Urinary bladder (tissue), 4 donors: ENCODE measurements around the gene TRAF2. TPM values are rescaled to one million over a fixed set of nuclear protein-coding genes. Genes with fewer than 3 reads are reported as not detected.

Source experiments
- DNase-seq: peaks from one replicate; pipeline ENCODE4 v3.0.0-alpha.2; 2015; ENCODE audit errors: extremely low spot score
- H3K27ac ChIP-seq: one replicate; pipeline ENCODE4 v1.5.1; 2013; ENCODE audit warnings: low read depth, mild to moderate bottlenecking, moderate library complexity
- H3K36me3 ChIP-seq: one replicate; pipeline ENCODE4 v1.6.1; 2013; ENCODE audit warnings: mild to moderate bottlenecking, moderate library complexity; ENCODE audit not compliant: insufficient read depth
- H3K4me1 ChIP-seq: one replicate; pipeline ENCODE4 v1.6.1; 2013; ENCODE audit warnings: mild to moderate bottlenecking, moderate library complexity; ENCODE audit not compliant: insufficient read depth
- H3K4me3 ChIP-seq: one replicate; pipeline ENCODE4 v1.5.1; 2013; ENCODE audit warnings: low read depth, low read length
- WGBS: extraction: QIAGEN DNeasy Blood & Tissue Kit; methylation state at CpG from one replicate; pipeline ENCODE4 v1.1.7; 2013; 5-methylcytosine and 5-hydroxymethylcytosine counted together
- polyA plus RNA-seq: library from polyadenylated mRNA; stranded (reverse); fragments of 200-250 nt; gene quantifications from one replicate; pipeline ENCODE4 v1.2.3, GENCODE V29; 2013
- total RNA-seq: library from RNA; depleted of rRNA; stranded (reverse); fragments of >200 nt; gene quantifications from one replicate; pipeline ENCODE4 v1.2.3, GENCODE V29; 2014
- donor health status: healthy with polysubstance abuse.
- donor health status: healthy.

TRAF2 gene
- total and polyA plus RNA-seq, 2 donors, result 7.9 to 13.1 TPM

GRCh38 chr9:136898483-136899100 lies 12.3 kb downstream of the TRAF2 start:
- no peak overlapping the region for H3K27ac ChIP-seq
- H3K4me1 ChIP-seq, result no peaks in the 10 kb centered on the region
- WGBS, result 95% methylated on average over 21 of the region's 21 CpGs
- H3K4me3 ChIP-seq, result no peak overlapping the region
- H3K36me3 ChIP-seq, result no peaks in the 10 kb centered on the region
- DNase-seq, result no peak

DNA sequence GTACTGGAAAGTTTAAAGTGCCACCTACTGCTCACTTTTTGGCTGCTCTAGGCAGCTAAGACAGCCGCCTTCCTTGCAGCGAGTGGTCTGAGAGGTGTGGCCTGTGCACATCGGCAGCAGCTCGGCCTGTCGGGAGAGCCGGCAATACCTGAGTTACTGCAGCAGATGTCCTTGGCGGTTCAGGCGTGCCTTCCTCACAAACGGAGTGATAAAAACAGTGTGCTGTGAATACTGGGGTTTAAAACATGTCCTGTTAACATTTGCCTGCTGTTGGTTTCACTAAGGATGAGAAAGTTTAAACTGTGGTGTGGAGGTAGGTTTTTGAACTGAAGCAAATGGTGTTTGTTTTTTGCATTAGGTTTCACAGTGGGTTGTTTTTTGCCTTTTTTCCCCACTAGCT lies 12.9 kb downstream of the TRAF2 start:
- Histone ChIP-seq H3K4me1 (no peaks in the 10 kb centered on the region), H3K4me3 (no peak overlapping the region), H3K36me3 (no peaks in the 10 kb centered on the region), H3K27ac (no peak overlapping the region)
- WGBS, result 67% methylated on average over 9 of the region's 9 CpGs
- DNase-seq, result no peak

DNA sequence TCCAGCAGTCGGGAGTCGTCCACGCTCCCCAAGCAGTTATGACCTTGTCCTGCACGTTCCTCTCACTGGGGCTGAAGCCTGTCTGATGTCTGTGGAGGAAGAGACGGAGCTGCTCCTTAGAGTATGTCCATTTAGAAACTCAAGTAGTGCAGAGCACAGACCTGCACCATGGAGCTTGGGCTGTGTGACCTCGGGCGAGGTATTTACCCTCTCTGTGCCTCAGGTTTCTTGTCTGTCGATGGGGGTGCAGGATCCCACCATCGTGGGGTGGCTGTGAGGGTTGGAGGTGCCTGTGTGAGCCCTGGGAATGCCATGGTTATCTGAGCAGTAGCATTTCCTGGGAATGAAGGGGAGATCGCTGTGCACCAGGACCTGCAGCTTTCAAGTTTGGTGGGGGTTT lies 14.2 kb downstream of the TRAF2 start:
- Histone ChIP-seq H3K4me1 (no peaks in the 10 kb centered on the region), H3K27ac (no peak overlapping the region), H3K36me3 (no peaks in the 10 kb centered on the region), H3K4me3 (no peak overlapping the region)
- no peak for DNase-seq
- WGBS, result 94% methylated on average over 10 of the region's 10 CpGs

DNA sequence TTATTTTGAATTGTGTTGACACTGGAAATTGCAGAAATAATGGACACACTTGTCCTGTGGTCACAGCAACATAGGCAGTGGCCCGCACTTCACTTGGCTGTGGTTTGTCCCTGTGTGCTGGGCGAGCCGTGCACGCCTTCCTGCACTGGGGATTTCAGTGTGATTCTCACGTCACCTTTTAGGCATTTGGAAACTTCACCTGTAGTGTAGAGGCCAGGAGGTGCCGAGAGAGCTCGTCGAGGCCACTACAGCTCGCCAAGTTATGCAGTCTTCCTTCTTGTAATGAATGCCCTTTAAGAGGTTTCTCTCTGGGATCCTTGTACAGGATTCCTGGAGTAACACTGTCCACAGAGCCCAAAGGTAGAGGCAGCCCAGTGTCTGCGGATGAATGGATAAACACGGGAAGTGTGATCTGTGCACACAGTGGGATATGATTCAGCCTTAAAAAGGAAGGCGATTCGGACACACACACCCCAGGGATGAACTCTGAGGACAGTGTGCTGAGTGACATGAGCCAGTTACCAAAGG lies 14.7 kb downstream of the TRAF2 start:
- DNase-seq, result no peak
- Histone ChIP-seq H3K27ac (no peak overlapping the region), H3K4me1 (no peaks in the 10 kb centered on the region), H3K4me3 (no peak overlapping the region), H3K36me3 (no peaks in the 10 kb centered on the region)
- 84% methylated on average over 13 of the region's 13 CpGs for WGBS

DNA sequence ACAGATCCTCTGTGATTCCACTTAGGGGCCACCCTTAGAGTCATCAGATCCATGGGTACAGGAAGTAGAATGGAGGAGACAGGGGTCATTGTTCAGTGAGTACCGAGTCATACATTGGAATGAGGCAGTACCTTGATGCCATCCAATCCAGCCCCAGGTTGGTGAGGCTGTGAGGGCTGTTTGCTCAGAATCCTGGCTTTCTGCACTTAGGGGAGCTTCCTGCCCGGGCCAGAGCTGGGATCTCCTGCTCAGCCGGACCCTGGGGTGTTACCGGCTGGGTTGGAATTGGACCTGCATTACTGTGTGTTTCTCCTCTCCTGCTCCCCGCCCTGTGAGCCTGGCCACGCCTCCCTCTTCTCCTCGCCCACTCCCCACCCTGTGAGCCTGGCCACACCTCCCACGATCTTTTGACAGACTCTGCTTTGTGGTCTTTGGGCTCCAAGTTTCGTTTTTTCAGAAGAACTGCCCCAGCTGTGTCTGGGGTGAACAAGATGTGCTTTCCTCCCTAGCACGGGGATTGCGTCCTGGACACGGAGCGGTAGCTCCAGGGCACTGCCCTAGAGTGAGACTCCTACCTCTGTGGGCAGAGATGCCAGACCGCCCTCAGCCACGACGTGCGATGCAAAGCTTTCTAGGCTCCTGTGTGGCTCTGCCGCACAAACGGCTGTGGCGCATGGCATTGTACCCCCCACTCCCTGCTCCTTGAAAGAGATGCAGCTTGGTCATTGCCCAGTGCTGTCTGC lies 15.4 kb downstream of the TRAF2 start:
- H3K27ac ChIP-seq, result no peak overlapping the region
- DNase-seq, result no peak
- WGBS, result 57% methylated on average over 20 of the region's 20 CpGs
- H3K4me1 ChIP-seq, result no peaks in the 10 kb centered on the region
- no peaks in the 10 kb centered on the region for H3K36me3 ChIP-seq
- H3K4me3 ChIP-seq, result no peak overlapping the region

GRCh38 chr9:136902259-136902821 lies 16.0 kb downstream of the TRAF2 start:
- WGBS, result 22% methylated on average over 15 of the region's 15 CpGs

DNA sequence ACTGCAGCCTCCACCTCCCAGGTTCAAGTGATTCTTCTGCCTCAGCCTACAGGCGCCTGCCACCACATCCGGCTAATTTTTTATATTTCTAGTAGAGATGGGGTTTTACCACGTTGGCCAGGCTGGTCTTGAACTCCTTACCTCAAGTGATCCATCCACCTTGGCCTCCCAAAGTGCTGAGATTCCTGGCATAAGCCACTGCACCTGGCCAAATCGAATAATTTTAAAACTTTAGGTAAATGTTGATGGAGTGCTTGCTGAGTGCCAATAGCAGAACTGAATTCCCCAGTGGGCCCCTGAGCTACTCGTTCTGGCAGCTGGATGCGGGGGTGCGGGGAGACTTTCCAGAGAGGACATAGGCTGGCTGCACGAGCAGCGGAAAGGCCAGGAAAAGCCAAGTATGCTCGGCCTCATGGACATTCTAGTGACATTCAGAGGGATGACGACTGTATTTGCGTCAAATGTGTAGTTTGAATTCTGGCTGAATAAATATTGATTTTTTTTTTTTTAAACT lies 16.8 kb downstream of the TRAF2 start:
- H3K36me3 ChIP-seq, result no peaks in the 10 kb centered on the region
- no peak for DNase-seq
- H3K27ac ChIP-seq, result no peak overlapping the region
- 78% methylated on average over 12 of the region's 12 CpGs for WGBS
- no peak overlapping the region for H3K4me3 ChIP-seq
- no peaks in the 10 kb centered on the region for H3K4me1 ChIP-seq

More at GRCh38 chr9:136902259-136902821, 16.0 kb downstream of the TRAF2 start:
- no peak for DNase-seq
- no peak overlapping the region for H3K27ac ChIP-seq
- no peaks in the 10 kb centered on the region for H3K36me3 ChIP-seq
- H3K4me1 ChIP-seq, result no peaks in the 10 kb centered on the region
- no peak overlapping the region for H3K4me3 ChIP-seq

GRCh38 chr9:136906266-136906665 lies 19.9 kb downstream of the TRAF2 start:
- Histone ChIP-seq H3K27ac (no peak overlapping the region), H3K4me3 (no peak overlapping the region), H3K4me1 (no peaks in the 10 kb centered on the region), H3K36me3 (peaks cover 2% of the 10 kb centered on the region)
- 70% methylated on average over 4 of the region's 4 CpGs for WGBS
- DNase-seq, result no peak

- DNase-seq, result no peak
- Histone ChIP-seq H3K27ac (no peak overlapping the region), H3K4me3 (no peak overlapping the region), H3K4me1 (no peaks in the 10 kb centered on the region), H3K36me3 (peaks cover 2% of the 10 kb centered on the region)
- WGBS, result 95% methylated on average over 29 of the region's 29 CpGs
These were observed 20.9 kb downstream of the TRAF2 start for GRCh38 chr9:136907011-136907914.

DNA sequence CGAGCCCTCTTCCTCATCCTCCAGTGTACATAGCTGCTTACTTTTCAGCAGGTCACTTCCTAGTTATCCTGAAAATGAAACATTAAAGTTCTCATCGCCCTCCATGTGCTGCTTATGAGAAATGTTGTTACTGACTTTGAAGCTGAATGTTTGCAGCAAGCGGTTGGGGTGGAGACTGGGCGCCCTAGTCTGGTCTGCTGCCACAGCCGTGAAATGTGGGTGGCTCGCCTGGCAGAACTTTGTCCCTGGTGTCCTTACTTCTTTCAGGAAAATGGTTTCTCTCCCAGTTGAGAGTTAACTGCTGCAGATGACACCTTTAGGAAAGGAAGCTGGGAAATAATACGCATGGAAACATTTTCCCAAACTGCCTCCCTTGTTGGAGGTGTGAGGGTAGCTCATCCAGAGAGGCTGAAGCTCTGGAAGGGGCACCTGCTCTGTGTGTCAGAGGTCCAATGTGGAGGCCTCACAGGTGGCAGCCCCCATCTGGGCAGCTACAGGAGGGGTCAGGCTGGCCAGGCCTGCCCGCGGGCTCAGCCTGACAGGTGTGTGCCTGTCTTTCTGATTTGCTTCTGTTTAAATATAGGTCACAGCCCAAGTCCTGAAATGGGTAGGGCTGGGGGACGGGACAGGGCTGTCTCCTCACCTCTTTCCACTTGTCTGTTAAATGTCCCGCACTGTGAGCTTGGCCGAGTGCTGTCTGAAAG lies 24.0 kb downstream of the TRAF2 start:
- Histone ChIP-seq H3K4me1 (no peaks in the 10 kb centered on the region), H3K27ac (no peak overlapping the region), H3K4me3 (no peak overlapping the region), H3K36me3 (peaks cover 2% of the 10 kb centered on the region)
- DNase-seq, result no peak
- WGBS, result 93% methylated on average over 12 of the region's 12 CpGs

GRCh38 chr9:136910901-136911245 lies 24.6 kb downstream of the TRAF2 start:
- Histone ChIP-seq H3K36me3 (peaks cover 2% of the 10 kb centered on the region), H3K4me1 (no peaks in the 10 kb centered on the region), H3K4me3 (no peak overlapping the region), H3K27ac (no peak overlapping the region)
- 91% methylated on average over 12 of the region's 12 CpGs for WGBS
- DNase-seq, result no peak

DNA sequence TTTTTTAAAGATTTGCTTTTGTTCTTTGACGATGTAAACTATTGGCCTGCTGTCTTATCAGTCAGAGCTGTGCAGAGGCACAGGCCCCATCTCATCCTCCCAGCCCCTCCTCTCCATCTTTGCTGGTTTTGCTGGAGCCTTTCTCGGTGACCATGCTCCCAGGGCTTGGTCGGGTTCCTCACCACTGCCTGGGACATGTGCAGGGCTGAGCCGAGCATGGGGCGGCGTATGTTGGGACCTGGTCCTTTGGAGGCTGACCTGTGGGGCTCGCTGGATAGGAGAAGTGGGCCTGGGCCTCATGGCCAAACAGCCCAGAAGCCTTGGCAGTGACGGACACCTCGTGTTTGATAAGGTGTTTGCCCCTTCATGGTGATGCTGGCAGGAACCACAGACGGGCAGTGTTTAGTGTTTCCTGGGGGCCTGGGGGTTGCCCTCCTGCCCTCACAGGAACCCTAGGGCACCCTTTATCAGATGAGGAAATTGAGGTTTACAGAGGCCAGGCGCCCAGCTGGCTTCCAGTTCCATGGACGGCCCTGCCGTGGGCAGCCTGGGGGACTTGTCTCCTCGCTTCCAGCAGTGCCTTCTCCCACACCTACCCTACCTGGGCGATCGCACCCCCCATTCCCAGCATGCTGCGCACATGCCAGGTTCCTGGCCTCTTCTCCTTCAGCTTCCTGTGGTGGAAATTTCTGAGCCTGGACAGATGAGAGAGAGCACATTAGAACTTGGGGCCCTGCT lies 27.6 kb downstream of the TRAF2 start:
- DNase-seq, result no peak
- 91% methylated on average over 17 of the region's 17 CpGs for WGBS
- H3K27ac ChIP-seq, result no peak overlapping the region
- H3K4me1 ChIP-seq, result no peaks in the 10 kb centered on the region
- H3K36me3 ChIP-seq, result peaks cover 2% of the 10 kb centered on the region
- no peak overlapping the region for H3K4me3 ChIP-seq
